HG02870 (cell line): ENCODE results near the gene CEND1.
"Not testable (repeated sequence)": the region's sequence is repeated elsewhere in the genome, so short reads cannot be mapped to it uniquely, and the experiment has no call there.

Experiments
- ATAC-seq: cut with Tn5 transposase; IDR thresholded peaks from one replicate; pipeline ENCODE4 v1.9.1; 2021; ENCODE audit warnings: mild to moderate bottlenecking, moderate library complexity; ENCODE audit not compliant: unreplicated experiment

The CEND1 gene

GRCh38 chr11:765025-765801, 24.7 kb downstream of the CEND1 start:
- ATAC-seq = no peak

- ATAC-seq = no peak
Observed at GRCh38 chr11:764322-765024, 25.4 kb downstream of the CEND1 start.

GRCh38 chr11:763549-764321, 26.2 kb downstream of the CEND1 start:
- no peak for ATAC-seq

GRCh38 chr11:763073-763463, 26.8 kb downstream of the CEND1 start:
- ATAC-seq = no peak

- ATAC-seq = no peak
Observed at GRCh38 chr11:762421-763072, 27.3 kb downstream of the CEND1 start.

GRCh38 chr11:761526-762108, 28.3 kb downstream of the CEND1 start:
- no peak for ATAC-seq

GRCh38 chr11:760236-760635, 29.7 kb downstream of the CEND1 start:
- no peak for ATAC-seq

- no peak for ATAC-seq
Observed at GRCh38 chr11:749731-750130, 40.2 kb downstream of the CEND1 start.

- ATAC-seq = no peak
Observed at GRCh38 chr11:748007-748359, 41.9 kb downstream of the CEND1 start.

GRCh38 chr11:747158-748006, 42.5 kb downstream of the CEND1 start, which contains the start of gene TALDO1:
Gene TALDO1, plus strand, starts transcription at chr11:747464. Its CDS starts 18 bp downstream, at chr11:747482.
- peak; percentile 84 for ATAC-seq

- ATAC-seq = peak; percentile 24
Observed at GRCh38 chr11:746289-747157, 43.4 kb downstream of the CEND1 start.

- ATAC-seq = no peak
Observed at GRCh38 chr11:745428-745827, 44.5 kb downstream of the CEND1 start.

- no peak for ATAC-seq
Observed at GRCh38 chr11:742571-743201, 47.2 kb downstream of the CEND1 start.

GRCh38 chr11:742156-742546, 47.7 kb downstream of the CEND1 start:
- no peak for ATAC-seq

GRCh38 chr11:737899-738298, 52.0 kb downstream of the CEND1 start:
- not testable (repeated sequence) for ATAC-seq

- ATAC-seq = no peak
Observed at GRCh38 chr11:737366-737765, 52.5 kb downstream of the CEND1 start.
